Testis (tissue), 2 donors: Measurements from ENCODE around the gene COL23A1.

Experiments used
- CTCF ChIP-seq, 3 experiments: fragments of 450-650 bp in 2 of 3; fragments of 200-600 bp in 1 of 3; sonication (generic) in 1 of 3; IDR thresholded peaks; one replicate each; pipeline ENCODE4 v1.5.1; 2016 to 2019; ENCODE audit warnings: antibody characterized with exemption in 3 of 3, mild to moderate bottlenecking in 2 of 3, moderate library complexity in 1 of 3
- POLR2A ChIP-seq: fragments of 450-650 bp; IDR thresholded peaks from one replicate; pipeline ENCODE4 v1.6.1; 2017; ENCODE audit warnings: antibody characterized with exemption, mild to moderate bottlenecking, moderate library complexity

GRCh38 chr5:178407646-178408045 lies 182.5 kb downstream of the COL23A1 start:
- TF ChIP-seq POLR2A (no peak), CTCF (IDR thresholded peaks at IDR 0.05) (no peak)
